GM12878 (cell line): ENCODE results near the gene S100G.

Source experiments
- CHD1 ChIP-seq: IDR thresholded peaks from 2 replicates; pipeline ENCODE4 v1.6.1; 2012; ENCODE audit warnings: low read depth, low read length, improper control_type of control experiment
- CTCF ChIP-seq, 3 experiments: IDR thresholded peaks in 2 of 3; conservative IDR thresholded peaks in 1 of 3; 2 replicates each; pipeline ENCODE4 v1.5.1; 2011; ENCODE audit warnings: low read depth in 3 of 3, low read length in 3 of 3, mild to moderate bottlenecking in 3 of 3, control low read depth in 2 of 3, moderate library complexity in 2 of 3, inconsistent platforms in 1 of 3, mixed read lengths in 1 of 3; ENCODE audit not compliant: control insufficient read depth in 2 of 3, insufficient read depth in 1 of 3; ENCODE audit errors: extremely low read depth in 1 of 3
- EP300 ChIP-seq, 2 experiments: fragments of 150-350 bp in 1 of 2; IDR thresholded peaks; 2 replicates each; pipeline ENCODE4 v1.6.1; 2011 to 2012; ENCODE audit warnings: low read depth in 2 of 2, low read length in 2 of 2, borderline replicate concordance in 1 of 2, improper control_type of control experiment in 1 of 2, inconsistent platforms in 1 of 2; ENCODE audit not compliant: control insufficient read depth in 1 of 2
- JUND ChIP-seq: IDR thresholded peaks from 2 replicates; pipeline ENCODE4 v1.6.1; 2012; ENCODE audit warnings: low read depth, mild to moderate bottlenecking, low read length, improper control_type of control experiment, moderate library complexity
- SIN3A ChIP-seq: IDR thresholded peaks from 2 replicates; pipeline ENCODE4 v1.6.1; 2012; ENCODE audit warnings: low read depth, low read length, improper control_type of control experiment
- ZNF274 ChIP-seq: IDR thresholded peaks from one replicate; pipeline ENCODE4 v1.8.0; 2011; ENCODE audit not compliant: insufficient read length, insufficient read depth
- TF ChIP-seq, protein P1 (sequence below): fragments of 450-650 bp; IDR thresholded peaks from 2 replicates; pipeline ENCODE4 v1.6.1; 2014; ENCODE audit warnings: mild to moderate bottlenecking

DNA sequence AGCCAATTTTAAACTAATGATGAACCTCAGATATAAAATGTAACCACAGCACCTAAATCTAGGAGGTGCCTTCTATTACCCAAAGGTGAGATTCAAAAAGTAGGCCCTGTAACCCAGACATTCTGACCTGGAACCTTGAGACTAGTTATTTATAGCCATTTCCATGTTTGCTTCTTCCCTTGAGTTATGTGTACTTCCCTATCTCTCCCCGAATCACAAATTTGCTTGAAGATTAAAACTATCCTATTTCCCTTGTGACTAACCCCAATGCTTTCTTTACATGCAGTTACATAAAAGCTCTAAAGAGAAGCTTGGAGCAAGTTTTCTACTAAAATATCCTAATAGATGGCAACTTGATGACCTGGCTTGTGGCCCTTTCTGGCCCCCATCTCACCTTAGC lies 32.6 kb upstream of the S100G start:
- TF ChIP-seq CTCF (IDR thresholded peaks at IDR 0.05 in 2 of 3, conservative IDR thresholded peaks at IDR 0.05 in 1 of 3; ENCODE audit: control insufficient read depth in 2 of 3, extremely low read depth in 1 of 3, insufficient read depth in 1 of 3, low read depth in 3 of 3, low read length in 3 of 3) (no peak), JUND (no peak), CHD1 (no peak), SIN3A (no peak), ZNF274 (no peak), EP300 (IDR thresholded peaks at IDR 0.05; ENCODE audit: borderline replicate concordance in 1 of 2, control insufficient read depth in 1 of 2, low read depth in 2 of 2, low read length in 2 of 2) (no peak)
- TF ChIP-seq, protein P1, sequence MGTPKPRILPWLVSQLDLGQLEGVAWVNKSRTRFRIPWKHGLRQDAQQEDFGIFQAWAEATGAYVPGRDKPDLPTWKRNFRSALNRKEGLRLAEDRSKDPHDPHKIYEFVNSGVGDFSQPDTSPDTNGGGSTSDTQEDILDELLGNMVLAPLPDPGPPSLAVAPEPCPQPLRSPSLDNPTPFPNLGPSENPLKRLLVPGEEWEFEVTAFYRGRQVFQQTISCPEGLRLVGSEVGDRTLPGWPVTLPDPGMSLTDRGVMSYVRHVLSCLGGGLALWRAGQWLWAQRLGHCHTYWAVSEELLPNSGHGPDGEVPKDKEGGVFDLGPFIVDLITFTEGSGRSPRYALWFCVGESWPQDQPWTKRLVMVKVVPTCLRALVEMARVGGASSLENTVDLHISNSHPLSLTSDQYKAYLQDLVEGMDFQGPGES, result no peak
